Measurements from ENCODE around the gene PROSER1.
"Not testable (repeated sequence)": the region's sequence is repeated elsewhere in the genome, so short reads cannot be mapped to it uniquely, and the experiment has no call there.

PROSER1 gene

GRCh38 chr13:39013462-39013861 is 24.4 kb downstream of the PROSER1 start:
- H3K79me2 ChIP-seq (ENCODE audit: low read length), result no peaks in the 10 kb centered on the region
- H3K4me3 ChIP-seq (ENCODE audit: low read length), result no peak overlapping the region
- no peak for TF ChIP-seq EZH2phosphoT487 (IDR thresholded peaks at IDR 0.05; ENCODE audit: low read length)
- no peak for TF ChIP-seq EZH2 (optimal IDR thresholded peaks at IDR 0.05; ENCODE audit: low read depth, low read length)
- TF ChIP-seq CTCF (IDR thresholded peaks at IDR 0.05; ENCODE audit: low read length), result no peak
- H3K9me2 ChIP-seq (replicated peaks; ENCODE audit: insufficient read depth, low read length), result no peaks in the 10 kb centered on the region
- H3K4me1 ChIP-seq (ENCODE audit: low read length), result no peaks in the 10 kb centered on the region
- no peaks in the 10 kb centered on the region for H3K27me3 ChIP-seq (replicated peaks; ENCODE audit: insufficient read depth, low read length)
- DNase-seq, result no peak
- H3K36me3 ChIP-seq (replicated peaks; ENCODE audit: insufficient read depth, low read length), result no peaks in the 10 kb centered on the region; the same call in 1 of the 2 replicates
- H4K20me1 ChIP-seq (ENCODE audit: insufficient read depth, low read length), result no peaks in the 10 kb centered on the region
- H3K4me2 ChIP-seq (ENCODE audit: low read depth, low read length), result no peak overlapping the region
- no peak overlapping the region for H3K27ac ChIP-seq (ENCODE audit: low read length)
- H3K9me3 ChIP-seq (replicated peaks; ENCODE audit: insufficient read depth, low read length), result no peaks in the 10 kb centered on the region
- H3F3A ChIP-seq (ENCODE audit: insufficient read depth, low read length), result no peaks in the 10 kb centered on the region
- H3K9ac ChIP-seq (ENCODE audit: low read length), result no peak overlapping the region
- no peak overlapping the region for H2AFZ ChIP-seq (ENCODE audit: low read length)

- no peaks in the 10 kb centered on the region for H3K79me2 ChIP-seq (ENCODE audit: low read length)
- no peaks in the 10 kb centered on the region for H3K4me1 ChIP-seq (ENCODE audit: low read length)
- no peak overlapping the region for H3K4me3 ChIP-seq (ENCODE audit: low read length)
- no peak overlapping the region for H2AFZ ChIP-seq (ENCODE audit: low read length)
- H3K27ac ChIP-seq (ENCODE audit: low read length), result no peak overlapping the region
- no peak overlapping the region for H3K9ac ChIP-seq (ENCODE audit: low read length)
- no peaks in the 10 kb centered on the region for H3K9me2 ChIP-seq (replicated peaks; ENCODE audit: insufficient read depth, low read length)
- H3K4me2 ChIP-seq (ENCODE audit: low read depth, low read length), result no peak overlapping the region
- H3K36me3 ChIP-seq (replicated peaks; ENCODE audit: insufficient read depth, low read length), result no peaks in the 10 kb centered on the region; the same call in 1 of the 2 replicates
- no peaks in the 10 kb centered on the region for H3K27me3 ChIP-seq (replicated peaks; ENCODE audit: insufficient read depth, low read length)
- TF ChIP-seq EZH2phosphoT487 (IDR thresholded peaks at IDR 0.05; ENCODE audit: low read length), result no peak
- TF ChIP-seq CTCF (IDR thresholded peaks at IDR 0.05; ENCODE audit: low read length), result no peak; the same call in 1 of the 2 replicates
- no peak for TF ChIP-seq EZH2 (optimal IDR thresholded peaks at IDR 0.05; ENCODE audit: low read depth, low read length)
- no peaks in the 10 kb centered on the region for H3F3A ChIP-seq (ENCODE audit: insufficient read depth, low read length)
- H4K20me1 ChIP-seq (ENCODE audit: insufficient read depth, low read length), result no peaks in the 10 kb centered on the region
- H3K9me3 ChIP-seq (replicated peaks; ENCODE audit: insufficient read depth, low read length), result no peaks in the 10 kb centered on the region
- DNase-seq, result no peak
These were observed 25.3 kb downstream of the PROSER1 start for GRCh38 chr13:39012608-39013007.

GRCh38 chr13:39006371-39007111 is 31.3 kb downstream of the PROSER1 start:
- not testable (repeated sequence) for H3K9ac ChIP-seq (ENCODE audit: low read length); H3K4me2 ChIP-seq (ENCODE audit: low read depth, low read length); H3K79me2 ChIP-seq (ENCODE audit: low read length); H3K36me3 ChIP-seq (replicated peaks; ENCODE audit: insufficient read depth, low read length); H3F3A ChIP-seq (ENCODE audit: insufficient read depth, low read length); H4K20me1 ChIP-seq (ENCODE audit: insufficient read depth, low read length); H3K9me2 ChIP-seq (replicated peaks; ENCODE audit: insufficient read depth, low read length); H3K9me3 ChIP-seq (replicated peaks; ENCODE audit: insufficient read depth, low read length); H3K4me3 ChIP-seq (ENCODE audit: low read length); H3K27ac ChIP-seq (ENCODE audit: low read length); H3K27me3 ChIP-seq (replicated peaks; ENCODE audit: insufficient read depth, low read length); H3K4me1 ChIP-seq (ENCODE audit: low read length); DNase-seq; H2AFZ ChIP-seq (ENCODE audit: low read length)

GRCh38 chr13:38998739-38999138 is 39.1 kb downstream of the PROSER1 start:
- H3K4me2 ChIP-seq (ENCODE audit: low read depth, low read length), result no peak overlapping the region
- H3F3A ChIP-seq (ENCODE audit: insufficient read depth, low read length), result no peaks in the 10 kb centered on the region

More at GRCh38 chr13:38998739-38999138, 39.1 kb downstream of the PROSER1 start:
- no peaks in the 10 kb centered on the region for H4K20me1 ChIP-seq (ENCODE audit: insufficient read depth, low read length)
- H3K9ac ChIP-seq (ENCODE audit: low read length), result no peak overlapping the region
- H3K79me2 ChIP-seq (ENCODE audit: low read length), result no peaks in the 10 kb centered on the region
- no peaks in the 10 kb centered on the region for H3K9me2 ChIP-seq (replicated peaks; ENCODE audit: insufficient read depth, low read length)
- no peaks in the 10 kb centered on the region for H3K9me3 ChIP-seq (replicated peaks; ENCODE audit: insufficient read depth, low read length)
- H3K27ac ChIP-seq (ENCODE audit: low read length), result no peak overlapping the region
- TF ChIP-seq EZH2 (optimal IDR thresholded peaks at IDR 0.05; ENCODE audit: low read depth, low read length) (no peak), EZH2phosphoT487 (IDR thresholded peaks at IDR 0.05; ENCODE audit: low read length) (no peak), CTCF (IDR thresholded peaks at IDR 0.05; ENCODE audit: low read length) (no peak)
- H3K27me3 ChIP-seq (replicated peaks; ENCODE audit: insufficient read depth, low read length), result no peaks in the 10 kb centered on the region
- DNase-seq, result no peak
- no peaks in the 10 kb centered on the region for H3K4me1 ChIP-seq (ENCODE audit: low read length)
- H2AFZ ChIP-seq (ENCODE audit: low read length), result no peak overlapping the region
- no peak overlapping the region for H3K4me3 ChIP-seq (ENCODE audit: low read length)
- H3K36me3 ChIP-seq (replicated peaks; ENCODE audit: insufficient read depth, low read length), result no peaks in the 10 kb centered on the region

Measured in MM.1S (cell line).